HG02610 (cell line): Measurements from ENCODE around the gene MOXD1.

ENCODE experiments used
- ATAC-seq: cut with Tn5 transposase; IDR thresholded peaks from one replicate; pipeline ENCODE4 v1.9.1; 2021; ENCODE audit warnings: mild to moderate bottlenecking, moderate library complexity; ENCODE audit not compliant: unreplicated experiment

The MOXD1 gene

GRCh38 chr6:132400883-132401617 is at the start of gene MOXD1:
Gene MOXD1 (minus strand): TSS chr6:132401475. CDS start chr6:132401426, 49 bp downstream.
- peak; percentile 59 for ATAC-seq

- ATAC-seq = no peak
Measured at GRCh38 chr6:132446855-132447241, 45.6 kb upstream of the MOXD1 start.

- no peak for ATAC-seq
Measured at GRCh38 chr6:132446141-132446854, 45.0 kb upstream of the MOXD1 start.

GRCh38 chr6:132445201-132445951 is 44.1 kb upstream of the MOXD1 start:
- ATAC-seq = no peak

GRCh38 chr6:132443206-132443605 is 41.9 kb upstream of the MOXD1 start:
- ATAC-seq = no peak

- no peak for ATAC-seq
Measured at GRCh38 chr6:132430110-132430509, 28.8 kb upstream of the MOXD1 start.

- ATAC-seq = no peak
Measured at GRCh38 chr6:132425176-132425575, 23.9 kb upstream of the MOXD1 start.

GRCh38 chr6:132423839-132424238 is 22.6 kb upstream of the MOXD1 start:
- no peak for ATAC-seq

- no peak for ATAC-seq
Measured at GRCh38 chr6:132418235-132418965, 17.1 kb upstream of the MOXD1 start.

- ATAC-seq = no peak
Measured at GRCh38 chr6:132414761-132415160, 13.5 kb upstream of the MOXD1 start.

GRCh38 chr6:132414322-132414721 is 13.0 kb upstream of the MOXD1 start:
- ATAC-seq = no peak

GRCh38 chr6:132413499-132413802 is 12.2 kb upstream of the MOXD1 start:
- ATAC-seq = peak; percentile 12

- peak; percentile 76 for ATAC-seq
Measured at GRCh38 chr6:132412656-132413498, 11.6 kb upstream of the MOXD1 start.

- no peak for ATAC-seq
Measured at GRCh38 chr6:132411296-132411695, 10.0 kb upstream of the MOXD1 start.

GRCh38 chr6:132410830-132411229 is 9.6 kb upstream of the MOXD1 start:
- ATAC-seq = no peak

GRCh38 chr6:132405143-132405915 is 4.1 kb upstream of the MOXD1 start:
- peak; percentile 54 for ATAC-seq

- peak; percentile 12 for ATAC-seq
Measured at GRCh38 chr6:132404736-132405135, 3.5 kb upstream of the MOXD1 start.

- ATAC-seq = peak; percentile 4
Measured at GRCh38 chr6:132404330-132404729, 3.1 kb upstream of the MOXD1 start.

GRCh38 chr6:132401618-132402285 is 477 bp upstream of the MOXD1 start:
- ATAC-seq = no peak
